Prostate gland (tissue), 2 donors: ENCODE data around the gene ZER1. TPM values are rescaled to one million over a fixed set of nuclear protein-coding genes. Genes with fewer than 3 reads are reported as not detected.

Source experiments
- DNase-seq: peaks from one replicate; pipeline ENCODE4 v3.0.0-alpha.2; 2019; ENCODE audit warnings: low spot score
- H3K27ac ChIP-seq, 2 donors: fragments of 200-600 bp; sonication (generic); 2 replicates each; pipeline ENCODE4 v1.5.1; 2017 to 2019
- H3K27me3 ChIP-seq: fragments of 200-600 bp; sonication (generic); replicated peaks from 2 replicates; pipeline ENCODE4 v1.5.1; 2019; ENCODE audit not compliant: insufficient read depth
- H3K36me3 ChIP-seq, 2 donors: fragments of 200-600 bp; sonication (generic); 1 replicate in 1 of 2; 2 replicates in 1 of 2; pipeline versions ENCODE4 v1.5.1 to v1.8.1; 2017 to 2019
- H3K4me1 ChIP-seq: fragments of 200-600 bp; sonication (generic); replicated peaks from 2 replicates; pipeline ENCODE4 v1.5.1; 2019
- H3K4me3 ChIP-seq, 2 donors: fragments of 200-600 bp; sonication (generic); 2 replicates each; pipeline ENCODE4 v1.5.1; 2017 to 2019
- H3K9me3 ChIP-seq: fragments of 200-600 bp; sonication (generic); 2 replicates; pipeline ENCODE4 v1.5.1; 2017
- POLR2A ChIP-seq: fragments of 450-650 bp; IDR thresholded peaks from one replicate; pipeline ENCODE4 v1.6.1; 2016; ENCODE audit warnings: antibody characterized with exemption, mild to moderate bottlenecking
- POLR2AphosphoS5 ChIP-seq: sonication (generic); formaldehyde crosslinking; IDR thresholded peaks from one replicate; pipeline ENCODE4 v1.6.1; 2017; ENCODE audit warnings: antibody characterized with exemption
- WGBS: methylation state at CpG from one replicate; pipeline ENCODE4 v1.1.5; 2018; 5-methylcytosine and 5-hydroxymethylcytosine counted together
- intact Hi-C: fragments of 100-400 bp; cut with DNase I; formaldehyde crosslinking; loops from one replicate; pipeline ENCODE4 v1.14.2; 2022
- small RNA-seq, 2 donors: library from RNA; depleted of rRNA; stranded (forward); fragments of <200 nt; gene quantifications; one replicate each; pipeline ENCODE3, GENCODE V24; 2016
- total RNA-seq, 2 donors: library from RNA; depleted of rRNA; stranded (reverse); fragments of >200 nt; gene quantifications; one replicate each; pipeline ENCODE4 v1.1.0, GENCODE V29; 2016
- TF ChIP-seq, protein P1 (sequence below), 4 experiments: fragments of 200-600 bp in 2 of 4; fragments of 450-650 bp in 2 of 4; sonication (generic) in 2 of 4; IDR thresholded peaks; 1 replicate in 3 of 4; 2 replicates in 1 of 4; pipeline ENCODE4 v1.5.1; 2016 to 2019; ENCODE audit warnings: antibody characterized with exemption in 4 of 4, mild to moderate bottlenecking in 2 of 4, moderate library complexity in 2 of 4

ZER1 gene
- total RNA-seq, 2 donors from 2014 or later: 86.6 to 122 TPM

DNA sequence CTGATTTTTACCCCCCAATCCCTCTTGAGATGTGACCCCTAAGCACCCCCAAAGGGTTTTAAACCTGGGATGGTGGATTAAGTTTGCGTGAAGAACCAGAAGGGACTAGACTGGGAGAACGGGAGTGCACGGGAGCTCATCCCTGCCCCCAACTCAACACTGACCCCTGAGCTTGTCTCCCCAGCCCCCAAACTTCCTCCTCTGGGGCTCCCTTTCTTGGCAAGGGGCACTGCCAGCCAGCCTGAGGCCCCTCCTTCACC lies 87.7 kb downstream of the ZER1 start:
- Histone ChIP-seq H3K4me3 (peak overlapping the region; percentile 37 to 57), H3K36me3 (no peaks in the 10 kb centered on the region), H3K27ac (peak overlapping the region; percentile 82 to 86), H3K9me3 (no peaks in the 10 kb centered on the region), H3K27me3 (no peaks in the 10 kb centered on the region), H3K4me1 (peaks cover 9% of the 10 kb centered on the region)
- DNase-seq: no peak
- intact Hi-C loops: no loop called here
- WGBS: 0% methylated on average over 3 of the region's 3 CpGs
- TF ChIP-seq POLR2AphosphoS5 (no peak), POLR2A (no peak)
- TF ChIP-seq, protein P1, sequence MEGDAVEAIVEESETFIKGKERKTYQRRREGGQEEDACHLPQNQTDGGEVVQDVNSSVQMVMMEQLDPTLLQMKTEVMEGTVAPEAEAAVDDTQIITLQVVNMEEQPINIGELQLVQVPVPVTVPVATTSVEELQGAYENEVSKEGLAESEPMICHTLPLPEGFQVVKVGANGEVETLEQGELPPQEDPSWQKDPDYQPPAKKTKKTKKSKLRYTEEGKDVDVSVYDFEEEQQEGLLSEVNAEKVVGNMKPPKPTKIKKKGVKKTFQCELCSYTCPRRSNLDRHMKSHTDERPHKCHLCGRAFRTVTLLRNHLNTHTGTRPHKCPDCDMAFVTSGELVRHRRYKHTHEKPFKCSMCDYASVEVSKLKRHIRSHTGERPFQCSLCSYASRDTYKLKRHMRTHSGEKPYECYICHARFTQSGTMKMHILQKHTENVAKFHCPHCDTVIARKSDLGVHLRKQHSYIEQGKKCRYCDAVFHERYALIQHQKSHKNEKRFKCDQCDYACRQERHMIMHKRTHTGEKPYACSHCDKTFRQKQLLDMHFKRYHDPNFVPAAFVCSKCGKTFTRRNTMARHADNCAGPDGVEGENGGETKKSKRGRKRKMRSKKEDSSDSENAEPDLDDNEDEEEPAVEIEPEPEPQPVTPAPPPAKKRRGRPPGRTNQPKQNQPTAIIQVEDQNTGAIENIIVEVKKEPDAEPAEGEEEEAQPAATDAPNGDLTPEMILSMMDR (IDR thresholded peaks at IDR 0.05): no peak

DNA sequence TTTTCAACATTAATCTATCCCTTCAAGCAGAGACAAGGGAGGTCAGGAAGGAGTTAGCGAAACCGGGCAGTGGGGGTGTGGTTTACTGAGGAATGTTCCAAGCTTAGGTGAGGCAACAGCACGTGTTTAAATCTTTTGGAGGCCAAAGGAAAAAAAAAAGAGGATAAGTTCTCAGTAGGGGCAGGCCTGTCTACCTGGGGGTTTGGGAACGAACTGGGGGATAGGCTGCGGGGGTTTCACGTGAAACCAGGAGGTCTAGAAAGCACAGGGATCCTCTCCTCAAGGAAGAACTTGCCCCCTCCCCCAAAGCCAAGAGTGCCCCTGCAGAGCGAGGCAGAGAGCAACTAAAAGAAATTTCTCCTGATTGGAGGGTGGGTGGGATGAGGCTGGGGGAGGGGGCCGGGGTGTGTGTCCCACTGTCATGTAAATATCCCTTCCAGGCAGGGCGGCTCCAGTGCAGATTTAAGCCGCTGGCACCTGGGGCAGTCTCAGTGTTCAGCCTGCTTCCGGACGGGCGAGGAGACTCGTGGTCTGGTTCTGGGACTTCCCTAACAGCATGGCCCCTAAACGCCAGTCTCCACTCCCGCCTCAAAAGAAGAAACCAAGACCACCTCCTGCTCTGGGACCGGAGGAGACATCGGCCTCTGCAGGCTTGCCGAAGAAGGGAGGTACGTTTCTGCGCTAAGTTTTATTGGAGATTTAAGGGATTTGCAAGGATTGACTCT lies 88.2 kb downstream of the ZER1 start:
- Histone ChIP-seq H3K4me3 (peak overlapping the region; percentile 37 to 57), H3K27ac (peak overlapping the region; percentile 82 to 86), H3K36me3 (no peaks in the 10 kb centered on the region), H3K27me3 (no peaks in the 10 kb centered on the region), H3K4me1 (peaks cover 9% of the 10 kb centered on the region), H3K9me3 (no peaks in the 10 kb centered on the region)
- TF ChIP-seq POLR2AphosphoS5: peak; percentile 44
- TF ChIP-seq, protein P1 (IDR thresholded peaks at IDR 0.05): no peak
- TF ChIP-seq POLR2A: peak; percentile 32
- peak; percentile 54 for DNase-seq
- WGBS: 4% methylated on average over 21 of the region's 21 CpGs
- intact Hi-C loops: no loop called here

Small RNA genes lying within 50 kb of the gene (small RNA-seq; reads per million reads assigned to genes)
- gene RF00017: 0 reads per million in 2 donors
- gene RN7SL560P: 0 reads per million in 2 donors

Other genes starting within 250 kb of the ZER1 start
- gene SPTAN1, start 219.3 kb downstream of the ZER1 start, total RNA-seq: 100 to 1,000 TPM; 130 to 472 TPM
- 10 to 100 TPM; 66.1 to 80.1 TPM for gene DYNC2I2, start 115.1 kb downstream of the ZER1 start, total RNA-seq
- gene SET, start 82.7 kb downstream of the ZER1 start, total RNA-seq: 100 to 1,000 TPM; 138 to 150 TPM
- 1 to 10 TPM; 4.4 to 6.1 TPM for gene PKN3, start 69.4 kb downstream of the ZER1 start, total RNA-seq
- 100 to 1,000 TPM in 1 of 2 donors, 10 to 100 TPM in 1; 66.2 to 123 TPM for gene ZDHHC12, start 47.8 kb downstream of the ZER1 start, total RNA-seq
- gene TBC1D13, start 15.3 kb upstream of the ZER1 start, total RNA-seq: 10 to 100 TPM; 23.5 to 29.4 TPM
- 10 to 100 TPM; 29.9 to 87.2 TPM for gene ENDOG, start 46.6 kb upstream of the ZER1 start, total RNA-seq
- gene SPOUT1, start 57.9 kb upstream of the ZER1 start, total RNA-seq: 10 to 100 TPM; 45.8 to 47.5 TPM
- 10 to 100 TPM; 13.1 to 24.1 TPM for gene KYAT1, start 110.0 kb upstream of the ZER1 start, total RNA-seq
- 10 to 100 TPM; 78.2 to 78.8 TPM for gene LRRC8A, start 110.2 kb upstream of the ZER1 start, total RNA-seq
- 10 to 100 TPM; 36.4 to 50.9 TPM for gene PHYHD1, start 149.1 kb upstream of the ZER1 start, total RNA-seq
- 10 to 100 TPM; 26.6 to 27.3 TPM for gene DOLK, start 175.7 kb upstream of the ZER1 start, total RNA-seq
- 10 to 100 TPM; 34.6 to 88.6 TPM for gene NUP188, start 175.8 kb upstream of the ZER1 start, total RNA-seq